GM12878 (cell line): ENCODE measurements around the gene EP300. TPM values are rescaled to one million over a fixed set of nuclear protein-coding genes. Genes with fewer than 3 reads are reported as not detected.
A peak's percentile ranks its signal among the peaks of the same experiment; 100 is the strongest.

Experiments used
- ATAC-seq: fragments of 200-7000 bp; cut with Tn5 transposase; 3 replicates; pipeline ENCODE4 v1.9.1; 2020; ENCODE audit warnings: mild to moderate bottlenecking, moderate library complexity
- BruUV-seq: library from RNA; stranded (reverse); fragments of 400-500 nt; replicated peaks from 2 replicates; lab custom pipeline; 2021; lab: Mats Ljungman, UMichigan
- CTCF ChIA-PET: fragments of 300-600 bp; sonication (Branson Sonifier 250); formaldehyde crosslinking; extraction: SDS; loops from one replicate; lab custom pipeline; 2021; ENCODE audit warnings: inconsistent platforms; lab: Yijun Ruan, JAX
- POLR2A ChIA-PET: fragments of 350-600 bp; formaldehyde crosslinking; extraction: SDS; loops from one replicate; lab custom pipeline; 2021; ENCODE audit warnings: inconsistent platforms; lab: Charles Lee
- RAD21 ChIA-PET: fragments of 300-600 bp; sonication (Branson Sonifier 250); formaldehyde crosslinking; loops from one replicate; lab custom pipeline; 2023; ENCODE audit warnings: antibody characterized with exemption; ENCODE audit not compliant: unreplicated experiment; lab: Charles Lee
- SMC1A ChIA-PET: fragments of 300-600 bp; sonication (Branson Sonifier 250); formaldehyde crosslinking; loops from one replicate; lab custom pipeline; 2023; ENCODE audit not compliant: unreplicated experiment, uncharacterized antibody; lab: Charles Lee
- DNase-seq: peaks from one replicate; pipeline ENCODE4 v3.0.0-alpha.2; 2011; ENCODE audit warnings: low read depth, low spot score
- FAIRE-seq: peaks from 3 replicates; lab custom pipeline; 2011; peaks lifted over from hg19 to GRCh38; lab: Jason Lieb, UNC
- H2AFZ ChIP-seq: 2 replicates; pipeline ENCODE4 v1.6.0; 2011; ENCODE audit warnings: low read depth, low read length, control low read depth; ENCODE audit not compliant: control insufficient read depth
- H3K27ac ChIP-seq: 2 replicates; pipeline ENCODE4 v1.5.1; 2011; ENCODE audit warnings: control low read depth; ENCODE audit not compliant: control insufficient read depth, insufficient read depth
- H3K27me3 ChIP-seq, 2 experiments: replicated peaks in 1 of 2; 2 replicates each; pipeline versions ENCODE4 v1.6.0 to v1.6.1; 2011; ENCODE audit warnings: low read length in 1 of 2; ENCODE audit not compliant: control insufficient read depth in 2 of 2, insufficient read depth in 2 of 2
- H3K36me3 ChIP-seq, 2 experiments: 2 replicates each; pipeline ENCODE4 v1.5.1; 2011; ENCODE audit warnings: low read length in 1 of 2; ENCODE audit not compliant: control insufficient read depth in 2 of 2, insufficient read depth in 2 of 2
- H3K4me1 ChIP-seq: 2 replicates; pipeline ENCODE4 v1.6.1; 2011; ENCODE audit warnings: mild to moderate bottlenecking, low read length, moderate library complexity, mixed read lengths; ENCODE audit not compliant: control insufficient read depth, insufficient read depth
- H3K4me2 ChIP-seq: 2 replicates; pipeline ENCODE4 v1.6.0; 2011; ENCODE audit warnings: control low read depth; ENCODE audit not compliant: control insufficient read depth, insufficient read depth
- H3K4me3 ChIP-seq: fragments of 200-600 bp; sonication (generic); 2 replicates; pipeline ENCODE4 v1.5.1; 2016
- H3K79me2 ChIP-seq: 2 replicates; pipeline ENCODE4 v1.6.0; 2011; ENCODE audit warnings: low read length; ENCODE audit not compliant: control insufficient read depth, insufficient read depth
- H3K9ac ChIP-seq: 2 replicates; pipeline ENCODE4 v1.8.0; 2011; ENCODE audit warnings: low read length, control low read depth, mixed read lengths; ENCODE audit not compliant: control insufficient read depth, insufficient read depth
- H3K9me3 ChIP-seq: replicated peaks from 3 replicates; pipeline ENCODE4 v1.5.1; 2011; ENCODE audit warnings: mild to moderate bottlenecking, low read length; ENCODE audit not compliant: control insufficient read depth, insufficient read depth
- H4K20me1 ChIP-seq: 2 replicates; pipeline ENCODE4 v1.6.0; 2011; ENCODE audit not compliant: control insufficient read depth, insufficient read depth
- BACH1 ChIP-seq: fragments of 450-650 bp; IDR thresholded peaks from 2 replicates; pipeline ENCODE4 v1.6.1; 2017; ENCODE audit warnings: mild to moderate bottlenecking, borderline replicate concordance
- CBX5 ChIP-seq: sonication (generic); IDR thresholded peaks from 2 replicates; pipeline ENCODE4 v1.6.1; 2016; ENCODE audit warnings: low read depth, moderate library complexity, mild to moderate bottlenecking, inconsistent platforms
- CEBPB ChIP-seq, 2 experiments: fragments of 150-350 bp in 1 of 2; IDR thresholded peaks; 2 replicates each; pipeline ENCODE4 v1.6.1; 2012 to 2014; ENCODE audit warnings: low read depth in 2 of 2, low read length in 2 of 2, borderline replicate concordance in 1 of 2, inconsistent platforms in 1 of 2
- CHD1 ChIP-seq: IDR thresholded peaks from 2 replicates; pipeline ENCODE4 v1.6.1; 2012; ENCODE audit warnings: low read depth, low read length, improper control_type of control experiment
- ETV6 ChIP-seq, 2 experiments: fragments of 450-650 bp in 1 of 2; IDR thresholded peaks in 1 of 2; conservative IDR thresholded peaks in 1 of 2; 2 replicates each; pipeline ENCODE4 v1.6.1; 2014; ENCODE audit warnings: antibody characterized with exemption in 1 of 2, borderline replicate concordance in 1 of 2, low read depth in 1 of 2, mild to moderate bottlenecking in 1 of 2, moderate library complexity in 1 of 2
- HCFC1 ChIP-seq: fragments of 150-350 bp; IDR thresholded peaks from 2 replicates; pipeline ENCODE4 v1.6.1; 2014; ENCODE audit warnings: low read length
- HDAC6 ChIP-seq: fragments of 200-600 bp; sonication (generic); IDR thresholded peaks from one replicate; pipeline ENCODE4 v1.8.0; 2017; ENCODE audit warnings: antibody characterized with exemption; ENCODE audit not compliant: unreplicated experiment
- IRF4 ChIP-seq: IDR thresholded peaks from 2 replicates; pipeline ENCODE4 v1.6.1; 2011; ENCODE audit warnings: low read depth, low read length
- LARP7 ChIP-seq: fragments of 450-650 bp; IDR thresholded peaks from 2 replicates; pipeline ENCODE4 v1.6.1; 2017; ENCODE audit warnings: mild to moderate bottlenecking
- MTA3 ChIP-seq: IDR thresholded peaks from 2 replicates; pipeline ENCODE4 v1.6.1; 2012; ENCODE audit warnings: low read length, inconsistent platforms, borderline replicate concordance
- MYB ChIP-seq: fragments of 150-350 bp; IDR thresholded peaks from 2 replicates; pipeline ENCODE4 v1.6.1; 2014; ENCODE audit warnings: mild to moderate bottlenecking, low read depth, low read length, borderline replicate concordance
- NFXL1 ChIP-seq: fragments of 450-650 bp; IDR thresholded peaks from 2 replicates; pipeline ENCODE4 v1.6.1; 2017; ENCODE audit warnings: antibody characterized with exemption, mild to moderate bottlenecking, borderline replicate concordance
- PML ChIP-seq: IDR thresholded peaks from 2 replicates; pipeline ENCODE4 v1.6.1; 2012; ENCODE audit warnings: low read length, inconsistent platforms
- POLR2A ChIP-seq: IDR thresholded peaks from 2 replicates; pipeline ENCODE4 v1.6.1; 2011; ENCODE audit warnings: low read depth, mild to moderate bottlenecking, low read length
- POLR2AphosphoS5 ChIP-seq: IDR thresholded peaks from 2 replicates; pipeline ENCODE4 v1.6.1; 2011; ENCODE audit warnings: mild to moderate bottlenecking, low read length, inconsistent platforms
- RB1 ChIP-seq: fragments of 450-650 bp; formaldehyde crosslinking; IDR thresholded peaks from 2 replicates; pipeline ENCODE4 v1.6.1; 2017; ENCODE audit warnings: mild to moderate bottlenecking, borderline replicate concordance
- RELB ChIP-seq: fragments of 450-650 bp; IDR thresholded peaks from 2 replicates; pipeline ENCODE4 v1.6.1; 2017; ENCODE audit warnings: low read depth, mild to moderate bottlenecking, moderate library complexity
- SIN3A ChIP-seq: IDR thresholded peaks from 2 replicates; pipeline ENCODE4 v1.6.1; 2012; ENCODE audit warnings: low read depth, low read length, improper control_type of control experiment
- SIX5 ChIP-seq: IDR thresholded peaks from 2 replicates; pipeline ENCODE4 v1.6.1; 2011; ENCODE audit warnings: mild to moderate bottlenecking, low read depth, low read length, moderate library complexity; ENCODE audit not compliant: severe bottlenecking
- SREBF2 ChIP-seq: IDR thresholded peaks from 2 replicates; pipeline ENCODE4 v1.6.1; 2012; ENCODE audit warnings: mild to moderate bottlenecking, low read length
- TARDBP ChIP-seq: IDR thresholded peaks from 2 replicates; pipeline ENCODE4 v1.6.1; 2016; ENCODE audit warnings: borderline replicate concordance
- ZNF217 ChIP-seq: fragments of 450-650 bp; IDR thresholded peaks from 2 replicates; pipeline ENCODE4 v1.6.1; 2017; ENCODE audit warnings: antibody characterized with exemption, mild to moderate bottlenecking
- WGBS: methylation state at CpG from one replicate; pipeline ENCODE4 v1.1.6; 2016; ENCODE audit warnings: low lambda C conversion rate; ENCODE audit not compliant: insufficient replicate concordance, insufficient coverage; ENCODE audit errors: missing lambda C conversion rate; 5-methylcytosine and 5-hydroxymethylcytosine counted together
- in situ Hi-C: fragments of 300-500 bp; cut with MboI; formaldehyde crosslinking; loops from 9 replicates; pipeline ENCODE4 v1.14.3; 2018; ENCODE audit warnings: mixed read lengths
- intact Hi-C: fragments of 100-400 bp; cut with micrococcal nuclease; formaldehyde crosslinking; loops from one replicate; pipeline ENCODE4 v1.14.2; 2022; ENCODE audit not compliant: unreplicated experiment
- polyA plus RNA-seq, 11 experiments: library from polyadenylated mRNA; depleted of rRNA in 4 of 11; unstranded in 6 of 11; stranded (reverse) in 5 of 11; fragments of >200 nt; fragmentation: Nextera tagmentation in 4 of 11; fragmentation: Illumina TruSeq in 1 of 11; extraction: Ambion mirVana in 4 of 11; extraction: Trizol in 1 of 11; gene quantifications; 1 replicate in 1 of 11; 2 replicates in 10 of 11; pipeline versions ENCODE4 v1.2.1 to v1.2.3, GENCODE V29; 2011 to 2016; ENCODE audit warnings: inconsistent platforms in 2 of 11, missing spikeins in 2 of 11, low read depth in 1 of 11
- total RNA-seq, 4 experiments: library from RNA; depleted of rRNA in 3 of 4; stranded (reverse); fragments of >200 nt in 3 of 4; fragmentation: Illumina TruSeq in 1 of 4; extraction: Trizol in 1 of 4; gene quantifications; 2 replicates each; pipeline versions ENCODE4 v1.2.1 to v1.2.3, GENCODE V29; 2013 to 2021
- TF ChIP-seq, protein P1 (sequence below), 3 experiments: IDR thresholded peaks in 2 of 3; conservative IDR thresholded peaks in 1 of 3; 2 replicates each; pipeline ENCODE4 v1.5.1; 2011; ENCODE audit warnings: low read depth in 3 of 3, low read length in 3 of 3, mild to moderate bottlenecking in 3 of 3, control low read depth in 2 of 3, moderate library complexity in 2 of 3, inconsistent platforms in 1 of 3, mixed read lengths in 1 of 3; ENCODE audit not compliant: control insufficient read depth in 2 of 3, insufficient read depth in 1 of 3; ENCODE audit errors: extremely low read depth in 1 of 3

EP300 gene
- total and polyA plus RNA-seq, 10 of the 15 experiments (the other 5 are each of a cell fraction or from before 2014, with no cell fraction given): 5.5 to 48.5 (median 23.6) TPM

DNA sequence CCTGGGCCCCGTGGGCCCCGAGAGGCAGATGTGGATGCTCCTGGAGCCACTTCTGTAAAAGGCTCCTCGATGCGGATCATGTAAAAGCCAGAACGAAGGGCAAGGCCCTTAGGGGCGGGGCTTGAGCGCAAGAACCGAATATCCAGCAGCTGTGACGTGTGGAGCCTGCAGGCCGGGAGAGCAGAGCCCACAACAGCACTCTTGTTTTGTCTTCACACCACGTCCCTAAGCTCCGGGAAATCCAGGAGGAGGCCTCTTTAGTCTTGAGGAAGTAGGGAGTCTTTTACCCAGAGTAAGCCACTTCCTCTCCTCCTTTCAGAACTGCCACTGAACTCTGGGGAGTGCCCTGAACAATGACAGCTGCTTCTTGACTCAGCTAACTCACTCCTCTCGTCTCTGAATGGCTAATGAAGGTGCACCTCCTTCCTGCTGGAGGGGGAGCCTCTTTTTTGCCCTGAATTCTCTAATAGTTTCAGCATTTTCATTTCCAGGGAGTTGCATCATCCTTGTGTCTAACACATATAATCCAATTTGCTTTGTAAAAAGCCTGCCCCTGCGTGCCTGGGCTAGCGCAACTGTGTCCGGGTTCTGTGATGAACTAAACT is 125.3 kb downstream of the EP300 start:
- peak overlapping the region; percentile 21; the same call in 1 of the 2 replicates for H3K9ac ChIP-seq
- ATAC-seq (peak; percentile 97), DNase-seq (no peak), FAIRE-seq (peak; percentile 92)
- peaks cover 9 to 17% of the 10 kb centered on the region in 2 experiments for H3K36me3 ChIP-seq
- peaks cover 12% of the 10 kb centered on the region for H3K4me1 ChIP-seq
- ChIA-PET CTCF (interaction anchor here (0.6 to 1.3 kb wide), 3 partner anchors 11 to 295 kb away, joined by 3 to 9 read pairs (median 3); no protein-coding TSS in a partner anchor), POLR2A (interaction anchor here (0.5 to 1.5 kb wide), 5 partner anchors 8 to 265 kb away, joined by 3 to 5 read pairs (median 4); partner anchors contain the start of gene TEF), SMC1A (interaction anchor here (1.0 to 1.5 kb wide), 2 partner anchors 20 to 295 kb away, joined by 3 read pairs; no protein-coding TSS in a partner anchor), RAD21 (interaction anchor here (0.5 kb wide), 1 partner anchor 756 kb away, joined by 3 read pairs; no protein-coding TSS in a partner anchor)
- intact Hi-C loops (no loop called here), in situ Hi-C loops (no loop called here)
- peak overlapping the region; percentile 56 for H3K27ac ChIP-seq
- H3K9me3 ChIP-seq: no peaks in the 10 kb centered on the region; the same call in 2 of the 3 replicates
- H3K27me3 ChIP-seq: no peaks in the 10 kb centered on the region
- BruUV-seq: no TSS peak
- no peaks in the 10 kb centered on the region for H4K20me1 ChIP-seq
- WGBS: 40% methylated on average over 16 of the region's 16 CpGs
- peak overlapping the region; percentile 5; the same call in 1 of the 2 replicates for H3K4me3 ChIP-seq
- peak overlapping the region; percentile 77 for H2AFZ ChIP-seq
- H3K79me2 ChIP-seq: no peaks in the 10 kb centered on the region
- peak overlapping the region; percentile 64 for H3K4me2 ChIP-seq
- TF ChIP-seq RELB (no peak), NFXL1 (no peak), HCFC1 (no peak), POLR2A (no peak), SIX5 (no peak), CHD1 (no peak), ETV6 (conservative IDR thresholded peaks at IDR 0.05 in 1 of 2, IDR thresholded peaks at IDR 0.05 in 1 of 2; ENCODE audit: borderline replicate concordance in 1 of 2, low read depth in 1 of 2) (0 out of 4 replicates have a peak, but pooled peaks of 1 of the 2 experiments have one; percentile 16), LARP7 (no peak), SIN3A (no peak), RB1 (no peak), HDAC6 (no peak), POLR2AphosphoS5 (0 out of 2 replicates have a peak, but pooled peaks have one; percentile 28), IRF4 (no peak), SREBF2 (no peak), MTA3 (no peak), TARDBP (no peak), PML (no peak), MYB (no peak), ZNF217 (no peak), CEBPB (IDR thresholded peaks at IDR 0.05; ENCODE audit: borderline replicate concordance in 1 of 2, low read depth in 2 of 2, low read length in 2 of 2) (0 out of 4 replicates have a peak, but pooled peaks of 1 of the 2 experiments have one; percentile 13), CBX5 (no peak), BACH1 (no peak)
- TF ChIP-seq, protein P1, sequence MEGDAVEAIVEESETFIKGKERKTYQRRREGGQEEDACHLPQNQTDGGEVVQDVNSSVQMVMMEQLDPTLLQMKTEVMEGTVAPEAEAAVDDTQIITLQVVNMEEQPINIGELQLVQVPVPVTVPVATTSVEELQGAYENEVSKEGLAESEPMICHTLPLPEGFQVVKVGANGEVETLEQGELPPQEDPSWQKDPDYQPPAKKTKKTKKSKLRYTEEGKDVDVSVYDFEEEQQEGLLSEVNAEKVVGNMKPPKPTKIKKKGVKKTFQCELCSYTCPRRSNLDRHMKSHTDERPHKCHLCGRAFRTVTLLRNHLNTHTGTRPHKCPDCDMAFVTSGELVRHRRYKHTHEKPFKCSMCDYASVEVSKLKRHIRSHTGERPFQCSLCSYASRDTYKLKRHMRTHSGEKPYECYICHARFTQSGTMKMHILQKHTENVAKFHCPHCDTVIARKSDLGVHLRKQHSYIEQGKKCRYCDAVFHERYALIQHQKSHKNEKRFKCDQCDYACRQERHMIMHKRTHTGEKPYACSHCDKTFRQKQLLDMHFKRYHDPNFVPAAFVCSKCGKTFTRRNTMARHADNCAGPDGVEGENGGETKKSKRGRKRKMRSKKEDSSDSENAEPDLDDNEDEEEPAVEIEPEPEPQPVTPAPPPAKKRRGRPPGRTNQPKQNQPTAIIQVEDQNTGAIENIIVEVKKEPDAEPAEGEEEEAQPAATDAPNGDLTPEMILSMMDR (IDR thresholded peaks at IDR 0.05 in 2 of 3, conservative IDR thresholded peaks at IDR 0.05 in 1 of 3; ENCODE audit: control insufficient read depth in 2 of 3, extremely low read depth in 1 of 3, insufficient read depth in 1 of 3, low read depth in 3 of 3, low read length in 3 of 3): no peak
